ENCODE results near the gene REV1. TPM values are rescaled to one million over a fixed set of nuclear protein-coding genes. Genes with fewer than 3 reads are reported as not detected.

Gene REV1
- total RNA-seq, 2 experiments from 2014 or later: 37.7 to 41.8 TPM

DNA sequence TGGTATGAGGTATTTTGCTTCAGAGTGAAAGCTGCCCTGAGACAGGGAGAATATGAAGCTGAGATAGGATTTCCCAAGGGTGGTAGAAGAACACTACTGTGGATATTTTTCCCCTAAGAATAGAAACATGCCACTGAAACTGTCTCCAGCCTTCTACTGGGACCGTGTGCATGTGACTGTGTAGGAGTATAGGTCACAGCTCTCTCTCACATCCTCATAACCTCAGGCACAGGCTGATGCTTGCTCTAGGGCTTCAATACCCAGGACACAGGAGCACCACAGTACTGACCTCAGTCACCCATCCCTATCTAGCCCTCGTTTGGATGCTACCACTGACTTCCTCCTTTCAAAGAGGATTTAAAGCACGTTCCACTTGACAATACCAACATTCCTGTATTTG is 67.2 kb downstream of the REV1 start:
- no peak overlapping the region for H3K27ac Mint-ChIP-seq
- ATAC-seq (no peak), DNase-seq (no peak)
- H3K9me3 Mint-ChIP-seq (ENCODE audit: low read depth): no peaks in the 10 kb centered on the region
- CTCF ChIA-PET: no interaction called here
- no peak overlapping the region for H3K4me3 Mint-ChIP-seq
- H3K36me3 Mint-ChIP-seq: peaks cover 24% of the 10 kb centered on the region
- H3K4me1 Mint-ChIP-seq: no peaks in the 10 kb centered on the region
- no peaks in the 10 kb centered on the region for H3K27me3 Mint-ChIP-seq

DNA sequence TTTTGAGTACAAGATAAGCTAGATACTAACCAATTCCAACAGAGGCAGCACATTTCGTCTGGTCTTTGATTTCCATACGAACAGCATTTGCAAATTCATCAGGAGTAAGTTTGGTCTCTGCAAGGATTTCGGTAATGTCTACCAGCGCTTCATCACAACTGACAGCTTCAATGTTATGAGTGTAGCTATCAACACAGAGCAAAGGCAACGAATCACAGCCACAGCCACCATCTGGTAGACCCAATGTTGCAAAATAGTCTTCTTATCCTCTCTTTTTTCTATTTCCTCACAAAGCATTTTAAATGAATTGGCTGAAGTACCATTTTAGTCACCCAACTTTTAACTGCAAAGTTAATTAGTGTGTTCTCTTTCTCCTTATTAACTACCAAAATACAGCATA is 68.3 kb downstream of the REV1 start:
- CTCF ChIA-PET: no interaction called here
- Mint-ChIP-seq H3K27ac (no peak overlapping the region), H3K4me1 (no peaks in the 10 kb centered on the region), H3K4me3 (no peak overlapping the region), H3K27me3 (no peaks in the 10 kb centered on the region), H3K9me3 (ENCODE audit: low read depth) (no peaks in the 10 kb centered on the region), H3K36me3 (peaks cover 23% of the 10 kb centered on the region)
- ATAC-seq: no peak
- no peak for DNase-seq

DNA sequence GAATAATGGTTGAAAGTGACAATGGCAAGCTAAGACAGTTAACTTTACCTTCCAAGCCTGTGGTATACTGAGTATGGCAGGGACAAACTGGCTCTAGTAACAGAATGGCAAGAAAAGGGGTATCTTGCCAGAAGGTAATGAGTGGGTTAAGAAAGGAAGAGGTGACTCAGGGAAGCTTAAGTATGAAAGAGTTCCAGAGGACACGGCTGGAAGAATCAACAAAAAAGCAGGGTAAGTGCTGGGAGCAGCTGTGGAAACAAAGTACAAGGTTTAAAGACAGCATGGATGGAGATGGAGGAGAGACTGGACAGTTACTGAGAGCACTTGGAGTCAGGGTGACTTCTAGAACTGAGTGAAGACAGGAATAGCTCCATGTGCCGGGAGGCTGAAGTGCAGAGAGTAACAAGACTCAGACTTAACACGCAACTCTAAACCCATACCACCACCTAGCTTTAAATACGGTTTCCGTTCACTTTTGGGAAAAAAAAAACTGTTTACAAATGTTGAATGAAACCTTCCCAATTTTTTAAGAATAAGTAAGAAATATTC is 69.0 kb downstream of the REV1 start:
- Mint-ChIP-seq H3K4me3 (no peak overlapping the region), H3K27ac (no peak overlapping the region), H3K27me3 (no peaks in the 10 kb centered on the region), H3K36me3 (peaks cover 25% of the 10 kb centered on the region), H3K4me1 (no peaks in the 10 kb centered on the region), H3K9me3 (ENCODE audit: low read depth) (no peaks in the 10 kb centered on the region)
- ATAC-seq (no peak), DNase-seq (no peak)
- CTCF ChIA-PET: no interaction called here

DNA sequence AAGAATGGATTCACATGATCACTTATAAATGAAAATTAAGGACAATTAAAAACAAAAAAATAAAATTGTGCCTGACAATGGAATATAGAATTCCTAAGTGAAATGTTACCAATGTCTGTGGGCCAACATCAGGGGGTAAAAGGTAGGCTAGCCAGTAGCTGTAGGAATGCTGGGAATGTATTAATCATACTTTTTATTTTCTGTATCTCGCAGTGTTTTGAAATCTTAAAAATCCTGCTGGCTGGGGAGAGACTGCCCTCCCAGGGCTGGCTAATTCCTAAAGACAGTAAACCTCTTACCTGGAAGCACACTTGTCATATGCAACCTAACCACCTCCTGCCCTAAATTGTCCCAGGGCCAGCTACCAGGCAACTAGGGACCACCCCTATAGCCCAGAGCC is 69.8 kb downstream of the REV1 start:
- DNase-seq (no peak), ATAC-seq (no peak)
- Mint-ChIP-seq H3K27me3 (no peaks in the 10 kb centered on the region), H3K4me1 (no peaks in the 10 kb centered on the region), H3K4me3 (no peak overlapping the region), H3K9me3 (ENCODE audit: low read depth) (no peaks in the 10 kb centered on the region), H3K36me3 (peaks cover 29% of the 10 kb centered on the region), H3K27ac (no peak overlapping the region)
- CTCF ChIA-PET: no interaction called here

DNA sequence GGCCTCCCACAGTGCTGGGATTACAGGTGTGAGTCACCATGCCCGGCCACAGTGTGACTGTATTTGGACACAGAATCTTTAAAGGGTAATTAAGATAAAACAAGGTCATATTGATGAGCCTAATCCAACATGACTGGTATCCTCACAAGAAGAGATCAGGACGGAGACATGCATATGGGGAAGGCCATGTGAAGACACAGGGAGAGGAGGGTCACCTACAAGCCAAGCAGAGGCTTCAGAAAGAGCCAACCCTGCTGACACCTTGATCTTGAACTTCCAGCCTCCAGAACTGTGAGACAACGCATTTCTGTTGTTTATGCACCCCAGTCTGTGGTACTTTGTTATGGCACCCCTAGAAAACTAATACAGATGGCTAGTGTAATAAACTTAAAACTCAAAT is 72.4 kb downstream of the REV1 start:
- Mint-ChIP-seq H3K9me3 (ENCODE audit: low read depth) (no peaks in the 10 kb centered on the region), H3K27me3 (no peaks in the 10 kb centered on the region), H3K4me3 (no peak overlapping the region), H3K4me1 (no peaks in the 10 kb centered on the region), H3K27ac (no peak overlapping the region), H3K36me3 (peaks cover 49% of the 10 kb centered on the region)
- CTCF ChIA-PET: no interaction called here
- no peak for ATAC-seq
- no peak for DNase-seq

DNA sequence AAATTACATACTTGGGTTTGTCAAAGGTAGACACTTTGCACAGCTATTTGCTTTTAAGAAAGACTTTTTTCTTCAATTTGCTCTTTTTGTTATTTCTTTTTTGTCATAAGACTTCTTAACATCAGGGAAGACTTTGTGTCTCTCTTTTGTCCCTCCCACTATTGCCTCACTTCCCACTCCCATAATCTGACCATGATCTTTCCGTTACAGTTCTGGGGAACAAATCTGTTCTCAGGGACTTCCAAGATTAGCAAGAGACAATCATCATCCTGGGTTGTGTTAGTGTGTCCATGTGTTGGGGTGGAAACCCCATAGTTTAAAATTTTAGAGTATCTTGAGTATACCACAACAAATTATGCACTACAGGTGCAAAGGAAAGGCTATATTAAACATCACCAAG is 75.3 kb downstream of the REV1 start:
- no peak for DNase-seq
- CTCF ChIA-PET: no interaction called here
- Mint-ChIP-seq H3K36me3 (peaks cover 42% of the 10 kb centered on the region), H3K4me3 (no peak overlapping the region), H3K27ac (no peak overlapping the region), H3K27me3 (no peaks in the 10 kb centered on the region), H3K4me1 (no peaks in the 10 kb centered on the region), H3K9me3 (ENCODE audit: low read depth) (no peaks in the 10 kb centered on the region)
- no peak for ATAC-seq

DNA sequence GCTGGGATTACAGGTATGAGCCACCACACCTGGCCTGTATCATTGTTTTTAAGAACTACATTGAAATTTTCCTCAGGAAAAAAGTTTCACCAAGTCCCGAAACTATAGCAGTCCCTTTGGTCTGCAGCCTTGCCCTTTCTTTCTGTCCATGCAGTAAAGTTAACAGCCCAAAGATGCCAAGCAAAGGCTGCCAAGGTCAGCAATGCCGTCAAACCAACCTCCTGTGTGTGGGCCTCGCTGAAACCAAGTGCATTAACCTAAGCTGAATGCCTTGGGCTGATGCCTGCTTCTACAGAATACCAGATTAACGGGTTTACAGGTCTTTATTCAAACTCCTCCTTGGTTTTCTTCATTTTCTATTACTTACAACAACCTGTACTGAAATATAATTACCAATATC is 79.5 kb downstream of the REV1 start:
- CTCF ChIA-PET: no interaction called here
- H3K36me3 Mint-ChIP-seq: peaks cover 45% of the 10 kb centered on the region
- no peaks in the 10 kb centered on the region for H3K4me1 Mint-ChIP-seq
- H3K27ac Mint-ChIP-seq: no peak overlapping the region
- H3K4me3 Mint-ChIP-seq: no peak overlapping the region
- no peaks in the 10 kb centered on the region for H3K27me3 Mint-ChIP-seq
- H3K9me3 Mint-ChIP-seq (ENCODE audit: low read depth): no peaks in the 10 kb centered on the region
- DNase-seq (no peak), ATAC-seq (no peak)

DNA sequence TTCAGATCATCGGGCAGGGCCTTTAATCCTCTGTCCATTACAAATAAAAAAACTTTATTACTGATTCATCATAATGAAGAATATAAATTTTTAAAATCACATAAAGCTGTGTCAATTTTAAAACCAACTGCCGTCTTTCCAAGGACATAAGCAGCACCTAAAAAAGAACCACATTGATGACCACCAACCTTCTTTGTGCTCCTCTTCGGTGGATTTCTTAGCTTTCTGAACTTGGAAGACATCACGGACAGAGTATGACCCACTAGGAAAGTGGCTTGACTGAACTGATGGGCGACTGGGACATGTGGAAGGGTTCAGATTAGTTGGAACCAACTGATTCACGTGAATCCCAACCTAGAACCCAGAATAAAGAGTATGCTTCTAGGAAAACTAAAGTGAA is 83.7 kb downstream of the REV1 start:
- ATAC-seq: no peak
- peaks cover 40% of the 10 kb centered on the region for H3K36me3 Mint-ChIP-seq

DNA sequence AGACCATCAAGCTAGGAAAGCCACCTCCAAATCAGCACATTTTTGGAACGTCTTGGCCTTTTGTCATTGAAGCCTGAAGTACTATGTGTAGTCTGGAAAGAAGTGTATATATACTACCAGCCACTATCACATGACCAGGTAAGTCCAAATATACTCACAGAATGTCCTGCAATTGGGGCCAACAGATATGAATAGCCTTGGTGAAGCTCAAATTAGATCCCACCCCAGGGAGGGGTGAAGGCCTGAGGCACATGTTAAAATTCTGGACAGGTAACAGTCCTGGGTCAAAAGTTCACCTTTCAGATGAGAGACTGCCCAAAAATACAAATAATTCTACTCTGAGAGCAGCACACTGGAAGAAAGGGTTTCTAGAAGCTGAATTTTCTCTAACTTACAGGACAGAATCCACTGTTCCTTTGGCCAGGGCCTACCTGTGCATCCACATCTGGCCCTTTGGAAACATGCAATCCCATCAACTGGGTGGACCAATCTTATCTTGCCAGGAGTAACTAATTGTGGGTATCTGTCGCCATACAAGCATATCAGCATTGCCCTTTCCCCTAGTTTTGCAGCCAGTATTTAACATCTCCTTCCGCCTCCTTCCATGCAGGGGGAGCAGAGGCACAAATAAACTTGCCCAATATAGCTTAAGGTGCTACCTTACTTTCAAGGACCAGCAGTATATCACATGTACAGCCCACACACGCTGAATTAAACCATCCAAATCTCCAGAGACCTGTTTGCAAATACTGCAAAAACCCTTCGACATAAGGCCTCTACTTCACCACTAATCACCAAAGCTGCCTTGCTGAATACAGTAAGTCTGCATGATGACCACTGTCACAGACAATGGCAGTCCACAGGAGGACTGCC is 84.8 kb downstream of the REV1 start:
- Mint-ChIP-seq H3K36me3 (peaks cover 39% of the 10 kb centered on the region), H3K27me3 (no peaks in the 10 kb centered on the region), H3K27ac (no peak overlapping the region), H3K4me1 (peaks cover 7% of the 10 kb centered on the region), H3K9me3 (ENCODE audit: low read depth) (no peaks in the 10 kb centered on the region), H3K4me3 (no peak overlapping the region)
- no peak for ATAC-seq
- DNase-seq: no peak
- CTCF ChIA-PET: no interaction called here

More for the DNA sequence above, 83.7 kb downstream of the REV1 start:
- no peak for DNase-seq
- CTCF ChIA-PET: no interaction called here
- peaks cover 7% of the 10 kb centered on the region for H3K4me1 Mint-ChIP-seq
- no peaks in the 10 kb centered on the region for H3K27me3 Mint-ChIP-seq
- no peaks in the 10 kb centered on the region for H3K9me3 Mint-ChIP-seq (ENCODE audit: low read depth)
- H3K4me3 Mint-ChIP-seq: no peak overlapping the region
- H3K27ac Mint-ChIP-seq: no peak overlapping the region

DNA sequence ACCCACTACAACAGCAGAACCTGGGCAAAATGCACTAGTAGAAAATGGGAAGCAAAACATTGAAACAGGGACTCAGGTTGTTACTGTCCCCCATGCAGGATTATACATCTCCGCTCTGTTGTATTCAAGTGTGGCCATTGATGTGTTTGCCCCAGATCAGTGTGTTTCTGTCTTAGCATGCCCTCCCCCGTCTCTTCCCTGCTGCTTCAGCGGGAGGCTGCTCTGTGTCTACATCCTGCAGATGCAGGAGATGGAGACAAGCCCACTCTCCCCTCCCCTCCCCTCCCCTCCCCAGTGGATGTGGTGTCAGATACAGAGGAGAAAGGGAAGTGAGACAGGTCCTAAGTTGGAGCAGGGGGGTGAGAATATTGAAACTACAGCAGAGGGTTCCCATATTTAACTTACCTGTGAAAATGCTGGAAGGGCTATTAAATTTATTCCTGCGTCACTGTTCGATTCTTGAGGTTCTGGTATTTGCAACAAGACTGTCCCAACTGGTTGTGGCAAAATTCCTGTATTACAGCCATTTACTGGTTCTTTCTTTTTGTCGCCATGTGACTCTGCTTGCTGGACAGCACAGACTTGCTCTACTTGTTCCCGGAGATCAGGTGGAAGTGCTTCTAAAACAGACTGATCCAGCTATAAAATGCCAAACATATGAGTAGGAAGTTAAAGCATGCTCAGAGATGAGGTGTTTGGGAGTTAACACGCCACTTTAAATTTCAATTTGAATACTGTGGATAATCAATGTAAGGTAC is 85.6 kb downstream of the REV1 start:
- Mint-ChIP-seq H3K9me3 (ENCODE audit: low read depth) (no peaks in the 10 kb centered on the region), H3K36me3 (peaks cover 45% of the 10 kb centered on the region), H3K27ac (peak overlapping the region; percentile 26), H3K4me3 (no peak overlapping the region), H3K27me3 (no peaks in the 10 kb centered on the region), H3K4me1 (peaks cover 7% of the 10 kb centered on the region)
- DNase-seq (no peak), ATAC-seq (no peak)
- CTCF ChIA-PET: interaction anchor here (0.6 to 1.5 kb wide), 3 partner anchors 38 to 86 kb away, joined by 3 to 4 read pairs (median 4); partner anchors contain the start of gene REV1

DNA sequence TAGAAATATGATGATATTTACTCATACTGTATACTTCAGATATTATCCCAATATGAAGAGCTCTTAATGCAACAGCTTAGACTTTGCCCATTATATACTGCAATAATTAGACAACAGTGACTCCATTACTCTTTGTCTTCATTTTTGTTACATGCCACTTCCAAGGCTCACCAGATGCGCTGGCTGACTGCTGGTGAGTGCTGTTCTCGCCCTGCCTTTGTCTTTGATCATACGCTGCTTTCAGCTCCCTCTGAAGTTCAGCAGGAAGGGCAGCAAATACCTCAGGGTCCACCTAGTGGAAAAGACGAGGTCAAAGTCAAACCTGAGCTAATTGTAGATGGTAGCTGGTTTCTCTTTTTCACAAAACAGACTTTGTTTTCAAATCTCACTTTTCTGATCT is 86.3 kb downstream of the REV1 start:
- no peak overlapping the region for H3K27ac Mint-ChIP-seq
- CTCF ChIA-PET: interaction anchor here (0.6 to 1.5 kb wide), 3 partner anchors 38 to 87 kb away, joined by 3 to 4 read pairs (median 4); partner anchors contain the start of gene REV1

DNA sequence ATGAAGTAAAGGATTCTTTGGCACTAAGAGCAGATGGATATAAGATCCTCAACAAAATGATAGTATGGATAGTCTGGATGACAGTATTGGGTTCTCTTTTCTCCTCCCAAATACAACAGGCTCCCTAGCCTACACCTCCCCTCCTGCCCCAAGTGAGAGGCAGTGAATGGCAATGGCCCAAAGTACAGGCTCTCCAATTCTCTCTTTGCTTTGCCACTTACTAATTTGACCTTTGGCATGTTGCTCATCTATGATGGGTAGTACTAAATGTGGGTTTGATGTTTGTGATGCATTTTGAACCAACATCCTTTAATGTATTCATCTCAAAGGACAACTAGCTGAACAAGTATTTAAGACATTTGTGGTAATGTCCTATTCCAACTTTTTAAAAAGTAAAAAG is 86.7 kb downstream of the REV1 start:
- H3K4me3 Mint-ChIP-seq: no peak overlapping the region
- peaks cover 7% of the 10 kb centered on the region for H3K4me1 Mint-ChIP-seq

More for the DNA sequence above, 86.3 kb downstream of the REV1 start:
- peaks cover 7% of the 10 kb centered on the region for H3K4me1 Mint-ChIP-seq
- H3K4me3 Mint-ChIP-seq: no peak overlapping the region
- H3K36me3 Mint-ChIP-seq: peaks cover 51% of the 10 kb centered on the region
- H3K27me3 Mint-ChIP-seq: no peaks in the 10 kb centered on the region
- ATAC-seq: no peak
- DNase-seq: no peak
- no peaks in the 10 kb centered on the region for H3K9me3 Mint-ChIP-seq (ENCODE audit: low read depth)

DNA sequence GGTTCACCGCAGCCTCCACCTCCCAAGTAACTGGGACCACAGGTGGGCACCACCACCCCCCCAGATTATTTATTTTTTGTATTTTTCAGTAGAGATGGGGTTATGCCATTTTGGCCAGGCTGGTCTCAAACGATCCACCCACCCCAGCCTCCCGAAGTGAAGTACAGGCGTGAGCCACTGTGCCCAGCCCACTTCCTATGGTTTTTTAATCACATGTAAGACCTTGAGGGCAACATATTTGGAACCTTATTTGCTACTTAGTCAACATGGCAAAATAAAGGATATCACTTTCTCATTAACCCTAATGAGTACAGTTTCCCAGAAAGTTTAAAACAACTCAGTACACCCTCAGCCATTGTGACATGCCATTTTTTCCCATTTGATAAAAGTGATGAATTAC is 88.0 kb downstream of the REV1 start:
- DNase-seq (no peak), ATAC-seq (no peak)
- no peaks in the 10 kb centered on the region for H3K9me3 Mint-ChIP-seq (ENCODE audit: low read depth)
- H3K4me1 Mint-ChIP-seq: peaks cover 7% of the 10 kb centered on the region
- CTCF ChIA-PET: no interaction called here
- peaks cover 58% of the 10 kb centered on the region for H3K36me3 Mint-ChIP-seq
- no peaks in the 10 kb centered on the region for H3K27me3 Mint-ChIP-seq
- no peak overlapping the region for H3K27ac Mint-ChIP-seq
- no peak overlapping the region for H3K4me3 Mint-ChIP-seq

More for the DNA sequence above, 86.7 kb downstream of the REV1 start:
- H3K27ac Mint-ChIP-seq: peak overlapping the region; percentile 13
- H3K9me3 Mint-ChIP-seq (ENCODE audit: low read depth): no peaks in the 10 kb centered on the region
- no peak for ATAC-seq
- no peak for DNase-seq
- peaks cover 55% of the 10 kb centered on the region for H3K36me3 Mint-ChIP-seq
- CTCF ChIA-PET: interaction anchor here (1.5 kb wide), 2 partner anchors 37 to 87 kb away, joined by 4 read pairs; partner anchors contain the start of gene REV1
- H3K27me3 Mint-ChIP-seq: no peaks in the 10 kb centered on the region
